B cell (primary cell): ENCODE data around the gene OR51B6. TPM values are rescaled to one million over a fixed set of nuclear protein-coding genes. Genes with fewer than 3 reads are reported as not detected.
"Not testable (repeated sequence)": the region's sequence is repeated elsewhere in the genome, so short reads cannot be mapped to it uniquely, and the experiment has no call there.

Experiments
- ATAC-seq: fragments of 200-7000 bp; cut with Tn5 transposase; one replicate; pipeline ENCODE4 v1.10.0; 2021; ENCODE audit warnings: low read depth, mild to moderate bottlenecking, moderate number of reproducible peaks, moderate library complexity
- CTCF ChIA-PET: fragments of 350-600 bp; sonication (Branson Sonifier 250); formaldehyde crosslinking; loops from one replicate; lab custom pipeline; 2021; ENCODE audit warnings: antibody characterized with exemption, inconsistent platforms; lab: Charles Lee
- POLR2A ChIA-PET: fragments of 350-600 bp; sonication (Branson Sonifier 250); formaldehyde crosslinking; loops from one replicate; lab custom pipeline; 2021; ENCODE audit warnings: antibody characterized with exemption; lab: Charles Lee
- DNase-seq: peaks from one replicate; pipeline ENCODE4 v3.0.0; 2013
- H2AFZ ChIP-seq: 2 replicates; pipeline ENCODE4 v1.6.1; 2012; ENCODE audit warnings: mild to moderate bottlenecking, low read depth, low read length; ENCODE audit not compliant: insufficient read depth, poor library complexity, severe bottlenecking
- H3K27ac ChIP-seq, 2 donors: 1 replicate in 1 of 2; 2 replicates in 1 of 2; pipeline ENCODE4 v1.5.1; 2012 to 2013; ENCODE audit warnings: low read length in 2 of 2, mild to moderate bottlenecking in 2 of 2, moderate library complexity in 1 of 2
- H3K27me3 ChIP-seq, 4 experiments: fragments of 200-600 bp in 1 of 4; sonication (generic) in 1 of 4; replicated peaks in 1 of 4; 1 replicate in 2 of 4; 2 replicates in 2 of 4; pipeline versions ENCODE4 v1.6.1 to v1.7.0; 2013 to 2016; ENCODE audit warnings: low read length in 3 of 4, mild to moderate bottlenecking in 2 of 4, mixed read lengths in 1 of 4, moderate library complexity in 1 of 4; ENCODE audit not compliant: insufficient read depth in 4 of 4, control insufficient read depth in 3 of 4; ENCODE audit errors: control extremely low read depth in 1 of 4
- H3K36me3 ChIP-seq, 2 experiments: replicated peaks in 1 of 2; 1 replicate in 1 of 2; 2 replicates in 1 of 2; pipeline versions ENCODE4 v1.6.1 to v1.7.1; 2013; ENCODE audit warnings: low read length in 1 of 2; ENCODE audit not compliant: insufficient read depth in 2 of 2, control insufficient read depth in 1 of 2; ENCODE audit errors: control extremely low read depth in 1 of 2, extremely low read depth in 1 of 2
- H3K4me1 ChIP-seq, 2 donors: fragments of 200-600 bp in 1 of 2; sonication (generic) in 1 of 2; 1 replicate in 1 of 2; 2 replicates in 1 of 2; pipeline versions ENCODE4 v1.5.1 to v1.6.1; 2013 to 2017; ENCODE audit warnings: low read length in 2 of 2; ENCODE audit not compliant: control insufficient read depth in 2 of 2, insufficient read depth in 2 of 2
- H3K4me2 ChIP-seq: replicated peaks from 2 replicates; pipeline ENCODE3; 2012; ENCODE audit warnings: mild to moderate bottlenecking, low read depth, low read length; ENCODE audit not compliant: poor library complexity, severe bottlenecking
- H3K4me3 ChIP-seq, 5 experiments: fragments of 200-600 bp in 1 of 5; sonication (generic) in 1 of 5; 1 replicate in 3 of 5; 2 replicates in 2 of 5; pipeline versions ENCODE4 v1.5.1 to v1.7.0; 2011 to 2016; ENCODE audit warnings: low read length in 4 of 5, mild to moderate bottlenecking in 4 of 5, low read depth in 2 of 5, control low read depth in 1 of 5, moderate library complexity in 1 of 5; ENCODE audit not compliant: insufficient read depth in 1 of 5; ENCODE audit errors: control extremely low read depth in 1 of 5, extremely low read depth in 1 of 5
- H3K79me2 ChIP-seq: fragments of 200-600 bp; sonication (generic); one replicate; pipeline ENCODE4 v1.6.0; 2016; ENCODE audit warnings: low read length; ENCODE audit not compliant: control insufficient read depth, insufficient read depth
- H3K9ac ChIP-seq: fragments of 200-600 bp; sonication (generic); 2 replicates; pipeline ENCODE4 v1.6.1; 2017; ENCODE audit warnings: mild to moderate bottlenecking, low read length, moderate library complexity
- H3K9me3 ChIP-seq, 3 donors: one replicate each; pipeline versions ENCODE4 v1.6.1 to v1.7.1; 2013; ENCODE audit warnings: low read length in 2 of 3; ENCODE audit not compliant: control insufficient read depth in 2 of 3, insufficient read depth in 1 of 3; ENCODE audit errors: control extremely low read depth in 1 of 3
- H4K20me1 ChIP-seq: 2 replicates; pipeline ENCODE4 v1.6.0; 2012; ENCODE audit warnings: mild to moderate bottlenecking, low read length; ENCODE audit not compliant: insufficient read depth, control insufficient read depth, poor library complexity, severe bottlenecking
- H3K27ac Mint-ChIP-seq: one replicate; pipeline ENCODE4 v1.8.0; 2021; ENCODE audit warnings: mixed read lengths
- H3K27me3 Mint-ChIP-seq: one replicate; pipeline ENCODE4 v1.8.0; 2021; ENCODE audit warnings: mixed read lengths
- H3K4me1 Mint-ChIP-seq: one replicate; pipeline ENCODE4 v1.8.0; 2021; ENCODE audit warnings: mixed read lengths
- H3K4me3 Mint-ChIP-seq: one replicate; pipeline ENCODE4 v1.8.0; 2021; ENCODE audit warnings: mixed read lengths
- H3K9me3 Mint-ChIP-seq: one replicate; pipeline ENCODE4 v1.8.0; 2022; ENCODE audit warnings: mixed read lengths; ENCODE audit not compliant: insufficient read depth
- CTCF ChIP-seq: fragments of 200-600 bp; IDR thresholded peaks from one replicate; pipeline ENCODE4 v1.8.0; 2022; ENCODE audit warnings: antibody characterized with exemption, mild to moderate bottlenecking
- EZH2 ChIP-seq: IDR thresholded peaks from 2 replicates; pipeline ENCODE4 v1.6.1; 2012; ENCODE audit warnings: borderline replicate concordance, low read depth, mild to moderate bottlenecking, moderate library complexity, low read length; ENCODE audit not compliant: insufficient read depth, poor library complexity, severe bottlenecking
- WGBS: methylation state at CpG from one replicate; pipeline ENCODE4 v1.1.5; 2013; ENCODE audit warnings: missing lambda C conversion rate; ENCODE audit not compliant: insufficient coverage; 5-methylcytosine and 5-hydroxymethylcytosine counted together
- intact Hi-C: fragments of 100-400 bp; cut with micrococcal nuclease; formaldehyde crosslinking; loops from one replicate; pipeline ENCODE4 v1.10.0; 2022
- polyA plus RNA-seq: library from polyadenylated mRNA; depleted of rRNA; stranded (reverse); fragments of >200 nt; gene quantifications from 2 replicates; pipeline ENCODE4 v1.2.3, GENCODE V29; 2012
- total RNA-seq, 2 donors: library from RNA; stranded (reverse); fragments of 120-200 nt in 1 of 2; gene quantifications; 1 replicate in 1 of 2; 2 replicates in 1 of 2; pipeline versions ENCODE4 v1.2.3 to v1.2.4, GENCODE V29; 2013 to 2022

Gene OR51B6
- total and polyA plus RNA-seq, 2 donors (not counting 1 experiment from before 2014, with no cell fraction given): not detected

GRCh38 chr11:5364214-5364613 lies 12.9 kb downstream of the OR51B6 start:
- Mint-ChIP-seq H3K27ac (no peak overlapping the region), H3K4me1 (no peaks in the 10 kb centered on the region), H3K27me3 (peaks cover 14% of the 10 kb centered on the region), H3K4me3 (no peak overlapping the region), H3K9me3 (peaks cover 2% of the 10 kb centered on the region)
- no peaks in the 10 kb centered on the region for H3K4me1 ChIP-seq
- no peaks in the 10 kb centered on the region for H3K36me3 ChIP-seq
- no peak overlapping the region for H3K27ac ChIP-seq
- TF ChIP-seq CTCF: no peak
- TF ChIP-seq EZH2: no peak
- no peak overlapping the region for H3K9ac ChIP-seq
- H4K20me1 ChIP-seq: no peaks in the 10 kb centered on the region
- WGBS: no CpG with 5 or more reads among the region's 2 CpGs
- intact Hi-C loops: no loop called here
- no peaks in the 10 kb centered on the region for H3K27me3 ChIP-seq
- ATAC-seq: no peak
- ChIA-PET CTCF (no interaction called here), POLR2A (no interaction called here)
- H2AFZ ChIP-seq: no peak overlapping the region
- no peak overlapping the region for H3K4me2 ChIP-seq
- H3K9me3 ChIP-seq: no peaks in the 10 kb centered on the region
- no peak overlapping the region for H3K4me3 ChIP-seq
- H3K79me2 ChIP-seq: no peaks in the 10 kb centered on the region
- DNase-seq: no peak

GRCh38 chr11:5366365-5366764 lies 15.1 kb downstream of the OR51B6 start:
- H3K27ac Mint-ChIP-seq, CTCF ChIA-PET, H3K79me2 ChIP-seq: not testable (repeated sequence)

More at GRCh38 chr11:5366365-5366764, 15.1 kb downstream of the OR51B6 start:
- ATAC-seq, H3K9me3 Mint-ChIP-seq, H3K9ac ChIP-seq, DNase-seq, POLR2A ChIA-PET, H3K4me3 ChIP-seq, H3K4me2 ChIP-seq, H3K27ac ChIP-seq, intact Hi-C loops, H3K9me3 ChIP-seq, H3K4me3 Mint-ChIP-seq, H4K20me1 ChIP-seq, H3K27me3 ChIP-seq, H3K36me3 ChIP-seq, H3K4me1 ChIP-seq, H2AFZ ChIP-seq, H3K4me1 Mint-ChIP-seq: not testable (repeated sequence)
- 93% methylated on average over 6 of the region's 6 CpGs for WGBS
- H3K27me3 Mint-ChIP-seq: peaks cover 16% of the 10 kb centered on the region
